T-helper 2 cell treated with Interferon-gamma antibody and Interleukin-4, amounts not matched to agents 5 μg/mL and 100 μg/mL, for 36 hours (primary cell): Measurements from ENCODE around the gene ABCA8.
"Not testable (repeated sequence)": the region's sequence is repeated elsewhere in the genome, so short reads cannot be mapped to it uniquely, and the experiment has no call there.

Experiments
- DNase-seq: peaks from one replicate; pipeline ENCODE4 v3.0.0; 2021; ENCODE audit warnings: low spot score
- H3K27ac Mint-ChIP-seq: one replicate; pipeline ENCODE4 v1.8.0; 2021; ENCODE audit warnings: mild to moderate bottlenecking, mixed read lengths
- H3K27me3 Mint-ChIP-seq: one replicate; pipeline ENCODE4 v1.8.0; 2021; ENCODE audit warnings: low read depth, mixed read lengths
- H3K36me3 Mint-ChIP-seq: one replicate; pipeline ENCODE4 v1.8.0; 2021; ENCODE audit warnings: low read depth, mixed read lengths
- H3K4me1 Mint-ChIP-seq: one replicate; pipeline ENCODE4 v1.8.0; 2021; ENCODE audit warnings: low read depth, mixed read lengths
- H3K4me3 Mint-ChIP-seq: one replicate; pipeline ENCODE4 v1.8.0; 2022; ENCODE audit warnings: mild to moderate bottlenecking, moderate library complexity, mixed read lengths
- H3K9me3 Mint-ChIP-seq: one replicate; pipeline ENCODE4 v1.8.0; 2021; ENCODE audit warnings: mixed read lengths

Gene ABCA8

DNA sequence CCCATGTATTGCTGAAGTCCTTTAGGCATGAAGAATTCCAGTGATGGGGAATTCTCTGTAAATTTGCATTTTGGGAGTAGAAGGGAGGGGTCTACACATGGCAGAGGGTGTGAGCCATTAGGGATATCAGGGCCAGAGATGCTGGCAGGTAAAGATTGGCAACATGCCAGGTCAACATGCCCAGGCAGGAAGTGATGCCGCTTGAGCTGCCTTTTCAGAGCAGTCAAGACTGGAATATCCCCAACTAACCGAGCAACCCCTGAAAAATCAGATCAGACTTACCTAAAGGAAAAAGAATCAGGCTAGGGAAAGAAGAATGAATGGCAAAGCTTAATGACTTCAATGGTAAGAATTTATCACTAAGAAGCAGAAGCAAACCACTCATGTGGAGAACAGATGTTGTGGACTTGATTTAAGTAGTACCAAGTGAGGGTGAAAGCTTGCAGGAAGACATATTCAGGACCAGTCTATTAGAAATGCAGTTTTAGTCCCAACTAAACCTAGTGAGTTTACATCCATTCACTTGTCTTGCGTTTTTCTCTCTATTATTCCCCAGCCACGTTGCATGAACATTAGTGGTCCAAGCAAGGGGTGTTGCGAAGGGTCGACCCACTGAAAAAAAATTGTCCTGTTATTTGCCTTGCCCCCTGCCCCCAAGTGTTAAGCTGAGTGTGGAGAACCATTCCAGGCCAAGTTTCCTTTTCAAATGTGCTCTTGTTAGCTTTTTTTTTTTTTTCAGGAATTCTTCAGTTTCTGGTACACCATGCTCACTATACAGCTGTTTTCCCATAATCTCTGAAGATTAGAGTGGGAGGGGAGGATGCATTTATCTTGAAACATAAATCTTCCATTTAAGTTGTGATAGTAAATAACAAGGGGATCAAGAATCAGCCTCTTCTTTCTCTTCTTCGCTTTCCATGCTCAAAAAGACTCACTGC, 105.2 kb downstream of the ABCA8 start:
- no peak overlapping the region for H3K4me3 Mint-ChIP-seq
- no peaks in the 10 kb centered on the region for H3K9me3 Mint-ChIP-seq
- H3K4me1 Mint-ChIP-seq: no peaks in the 10 kb centered on the region
- no peak overlapping the region for H3K27ac Mint-ChIP-seq
- DNase-seq: no peak
- no peaks in the 10 kb centered on the region for H3K36me3 Mint-ChIP-seq
- no peaks in the 10 kb centered on the region for H3K27me3 Mint-ChIP-seq

DNA sequence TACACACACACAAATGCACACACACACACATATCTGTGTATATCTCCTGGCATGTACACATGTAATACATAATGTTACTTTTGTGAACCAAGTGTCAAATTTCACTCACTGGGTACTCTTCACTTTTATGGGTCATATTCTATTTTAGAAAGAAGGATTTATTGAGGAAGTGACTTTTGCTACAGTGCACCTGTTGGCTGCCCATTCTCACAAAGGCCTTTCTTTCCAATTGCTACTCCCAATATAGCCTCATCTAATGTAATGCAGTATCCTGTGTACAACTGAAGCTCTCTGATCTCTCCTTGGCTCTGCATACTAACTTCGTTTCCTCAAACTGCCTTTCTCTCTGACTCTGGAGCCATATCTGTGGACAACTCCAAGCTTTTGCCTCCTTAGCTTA, 107.5 kb downstream of the ABCA8 start:
- no peaks in the 10 kb centered on the region for H3K27me3 Mint-ChIP-seq
- no peak overlapping the region for H3K27ac Mint-ChIP-seq
- H3K36me3 Mint-ChIP-seq: no peaks in the 10 kb centered on the region

DNA sequence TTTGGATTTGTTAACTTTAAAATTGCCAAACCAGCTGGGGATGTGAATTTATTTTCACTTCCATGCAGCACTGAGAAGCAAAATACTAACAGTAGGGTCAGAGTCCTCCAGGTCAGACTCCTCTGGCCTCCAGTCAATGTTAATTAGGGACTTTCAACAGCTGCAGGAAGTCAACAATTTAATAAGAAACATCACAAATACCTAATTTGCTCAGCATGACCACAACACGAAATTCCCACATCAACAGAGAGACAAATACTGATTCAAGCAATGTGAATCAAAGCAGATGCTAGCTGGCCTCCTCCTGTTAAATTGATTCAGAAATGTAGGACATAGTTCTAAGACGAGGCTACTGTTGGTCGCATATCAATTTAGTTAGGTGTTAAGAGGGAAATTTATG, 111.7 kb downstream of the ABCA8 start:
- Mint-ChIP-seq H3K27ac (no peak overlapping the region), H3K4me3 (no peak overlapping the region), H3K4me1 (no peaks in the 10 kb centered on the region), H3K27me3 (no peaks in the 10 kb centered on the region), H3K9me3 (no peaks in the 10 kb centered on the region), H3K36me3 (no peaks in the 10 kb centered on the region)
- no peak for DNase-seq

More for the DNA sequence above, 107.5 kb downstream of the ABCA8 start:
- H3K4me3 Mint-ChIP-seq: no peak overlapping the region
- DNase-seq: no peak
- H3K4me1 Mint-ChIP-seq: no peaks in the 10 kb centered on the region
- H3K9me3 Mint-ChIP-seq: no peaks in the 10 kb centered on the region

DNA sequence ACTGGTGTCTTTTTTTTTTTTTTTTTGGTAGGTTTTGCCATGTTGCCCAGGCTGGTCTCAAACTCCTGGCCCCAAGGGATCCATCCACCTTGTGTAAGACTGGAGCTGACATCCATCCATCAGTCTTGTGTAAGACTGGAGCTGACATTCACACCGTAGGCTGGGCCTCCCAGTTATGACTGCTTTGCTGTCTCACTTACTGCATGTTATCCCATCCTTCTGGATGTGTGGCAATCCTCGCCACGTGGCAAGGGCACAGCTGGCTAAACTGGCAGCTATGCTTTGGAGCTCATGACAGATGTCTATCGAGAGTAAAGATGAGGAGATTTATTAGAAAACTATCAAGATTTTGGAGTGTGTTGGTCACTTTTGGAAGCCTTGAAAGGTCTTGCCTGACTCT, 115.1 kb downstream of the ABCA8 start:
- Mint-ChIP-seq H3K4me1 (no peaks in the 10 kb centered on the region), H3K27me3 (no peaks in the 10 kb centered on the region), H3K4me3 (no peak overlapping the region), H3K9me3 (no peaks in the 10 kb centered on the region), H3K36me3 (no peaks in the 10 kb centered on the region), H3K27ac (no peak overlapping the region)
- DNase-seq: no peak

DNA sequence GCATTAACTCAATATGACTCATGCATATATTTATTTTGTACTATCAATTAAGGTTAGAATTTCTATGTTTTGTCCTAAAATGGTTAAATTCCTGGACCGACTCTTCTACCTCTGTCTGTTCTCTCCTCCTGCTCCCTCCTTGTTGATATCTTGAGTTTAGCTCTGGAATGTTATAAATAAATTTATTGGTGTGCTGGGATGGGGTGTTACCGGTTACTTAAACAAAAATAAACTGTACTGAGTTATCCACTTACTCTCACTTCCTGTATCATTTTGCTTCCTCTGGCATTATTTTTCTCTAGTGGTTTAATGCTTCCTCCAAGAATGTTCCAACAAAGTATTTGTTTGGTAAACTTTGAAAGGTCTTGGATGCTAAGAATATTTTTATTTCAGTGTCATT, 120.1 kb downstream of the ABCA8 start:
- no peaks in the 10 kb centered on the region for H3K4me1 Mint-ChIP-seq
- no peaks in the 10 kb centered on the region for H3K27me3 Mint-ChIP-seq
- no peak for DNase-seq
- no peak overlapping the region for H3K27ac Mint-ChIP-seq
- H3K36me3 Mint-ChIP-seq: no peaks in the 10 kb centered on the region
- no peak overlapping the region for H3K4me3 Mint-ChIP-seq
- no peaks in the 10 kb centered on the region for H3K9me3 Mint-ChIP-seq

DNA sequence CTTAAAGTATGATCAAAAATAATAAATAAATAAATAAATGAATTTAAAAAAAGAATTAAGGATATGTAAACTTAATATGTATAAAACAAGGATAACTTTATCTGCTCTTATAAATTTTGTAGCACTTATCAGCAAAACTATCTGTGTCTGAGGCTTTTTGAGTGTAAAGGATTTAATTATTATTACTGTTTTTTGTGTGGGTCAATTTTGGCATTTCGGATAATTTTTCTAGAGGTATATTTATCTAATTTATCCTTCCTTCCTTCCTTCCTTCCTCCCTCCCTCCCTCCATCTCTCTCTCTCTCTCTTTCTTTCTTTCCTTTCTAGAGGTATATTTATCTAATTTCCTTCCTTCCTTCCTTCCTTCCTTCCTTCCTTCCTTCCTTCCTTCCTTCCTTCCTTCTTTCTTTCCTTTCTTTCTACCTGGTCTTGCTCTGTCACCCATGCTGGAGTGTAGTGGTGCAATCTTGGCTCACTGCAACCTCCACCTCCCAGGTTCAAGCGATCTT, 120.8 kb downstream of the ABCA8 start:
- no peaks in the 10 kb centered on the region for H3K9me3 Mint-ChIP-seq
- H3K4me1 Mint-ChIP-seq: no peaks in the 10 kb centered on the region
- no peaks in the 10 kb centered on the region for H3K27me3 Mint-ChIP-seq
- no peak for DNase-seq
- no peaks in the 10 kb centered on the region for H3K36me3 Mint-ChIP-seq
- H3K4me3 Mint-ChIP-seq: no peak overlapping the region
- H3K27ac Mint-ChIP-seq: no peak overlapping the region

DNA sequence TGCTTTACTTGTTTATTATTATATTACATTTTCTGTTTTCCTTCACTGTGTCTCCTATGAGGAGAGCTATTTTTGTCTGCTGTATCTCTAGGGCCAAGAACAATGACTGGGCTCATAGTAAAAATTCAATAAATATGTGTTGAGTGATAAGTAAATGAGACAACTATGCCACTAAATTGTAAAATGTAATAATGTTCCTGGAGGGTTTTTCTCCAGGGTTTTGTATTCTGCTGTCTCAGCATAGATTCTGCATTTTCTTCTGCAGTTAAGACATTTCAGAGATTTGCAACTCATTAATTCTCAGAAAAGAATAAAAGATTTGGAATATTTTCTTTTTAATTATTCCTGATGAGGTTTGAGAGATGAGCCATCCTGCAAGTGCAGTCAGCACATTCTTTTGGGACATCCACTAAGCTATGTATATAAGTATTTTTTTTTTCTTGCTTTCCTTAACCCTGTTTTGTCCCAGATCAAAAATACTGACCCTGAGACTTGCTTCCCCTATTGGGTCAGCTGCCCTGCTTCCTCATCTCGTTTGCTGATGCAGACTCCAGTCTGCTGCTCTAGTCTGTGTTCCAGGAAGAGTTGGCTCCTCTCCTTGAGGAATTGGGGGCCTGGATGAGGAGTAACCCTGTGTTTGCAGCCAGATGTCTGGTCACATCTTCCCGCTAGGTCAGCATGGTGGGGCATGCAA, 122.9 kb downstream of the ABCA8 start:
- Mint-ChIP-seq H3K4me3 (no peak overlapping the region), H3K27me3 (no peaks in the 10 kb centered on the region), H3K4me1 (no peaks in the 10 kb centered on the region), H3K27ac (no peak overlapping the region), H3K36me3 (no peaks in the 10 kb centered on the region), H3K9me3 (no peaks in the 10 kb centered on the region)
- no peak for DNase-seq

DNA sequence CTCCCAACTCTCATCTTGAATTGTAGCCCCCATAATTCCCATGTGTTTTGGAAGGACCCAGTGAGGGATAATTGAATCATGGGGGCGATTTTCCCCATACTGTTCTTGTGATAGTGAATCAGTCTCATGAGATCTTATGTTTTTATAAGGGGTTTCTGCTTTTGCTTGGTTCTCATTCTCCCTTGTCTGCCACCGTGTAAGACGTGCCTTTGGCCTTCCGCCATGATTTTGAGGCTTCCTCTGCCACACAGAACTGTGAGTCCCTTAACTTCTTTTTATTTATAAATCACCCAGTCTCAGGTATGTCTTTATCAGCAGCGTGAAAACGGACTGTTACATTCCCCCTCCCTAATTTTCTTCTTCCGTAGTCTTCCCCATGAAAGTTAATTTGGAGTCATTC, 124.0 kb downstream of the ABCA8 start:
- H3K36me3 Mint-ChIP-seq: no peaks in the 10 kb centered on the region
- no peak overlapping the region for H3K27ac Mint-ChIP-seq
- H3K9me3 Mint-ChIP-seq: no peaks in the 10 kb centered on the region
- H3K4me1 Mint-ChIP-seq: no peaks in the 10 kb centered on the region
- no peaks in the 10 kb centered on the region for H3K27me3 Mint-ChIP-seq
- H3K4me3 Mint-ChIP-seq: no peak overlapping the region
- no peak for DNase-seq

DNA sequence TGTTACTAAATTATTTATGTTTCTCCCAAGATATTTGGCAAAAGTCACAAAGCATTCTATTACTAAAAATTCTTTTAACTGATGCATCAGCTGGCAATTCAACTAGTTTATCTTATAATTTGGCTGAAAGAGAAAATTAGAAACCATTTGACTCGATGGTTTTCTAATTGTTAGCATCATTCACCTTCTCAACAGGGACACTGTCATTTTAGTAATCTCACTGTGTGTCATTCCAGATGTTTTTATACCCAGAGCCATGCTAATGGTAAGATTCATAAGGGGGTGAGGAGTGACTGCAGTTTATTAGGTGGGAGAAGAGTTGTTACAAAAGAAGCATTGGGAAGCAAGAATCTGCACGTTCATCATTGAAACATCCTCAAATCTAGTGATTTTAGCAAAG, 124.9 kb downstream of the ABCA8 start:
- no peaks in the 10 kb centered on the region for H3K36me3 Mint-ChIP-seq
- DNase-seq: no peak
- no peak overlapping the region for H3K27ac Mint-ChIP-seq
- no peaks in the 10 kb centered on the region for H3K9me3 Mint-ChIP-seq
- H3K4me1 Mint-ChIP-seq: no peaks in the 10 kb centered on the region
- no peaks in the 10 kb centered on the region for H3K27me3 Mint-ChIP-seq
- no peak overlapping the region for H3K4me3 Mint-ChIP-seq

DNA sequence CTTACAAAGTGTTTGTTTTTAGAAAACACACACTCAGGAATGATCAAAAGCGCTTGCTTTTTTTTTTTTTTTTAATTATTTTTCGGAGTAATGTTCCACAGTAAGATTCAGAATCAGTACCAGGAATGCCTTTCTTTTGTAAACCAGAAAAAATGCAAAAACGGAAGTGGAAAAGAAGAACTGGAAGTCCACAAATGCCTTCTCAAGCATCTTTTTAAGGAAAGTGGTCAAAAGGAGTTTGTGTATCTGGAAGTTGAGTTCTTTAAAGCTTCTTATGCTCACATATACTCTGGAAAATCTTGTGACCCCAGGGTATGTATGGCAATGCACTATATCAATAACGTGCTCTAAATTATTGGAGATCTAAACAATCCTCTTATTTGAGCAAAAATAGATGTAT, 126.0 kb downstream of the ABCA8 start:
- Mint-ChIP-seq H3K27ac (no peak overlapping the region), H3K4me3 (no peak overlapping the region), H3K27me3 (no peaks in the 10 kb centered on the region), H3K9me3 (no peaks in the 10 kb centered on the region), H3K36me3 (no peaks in the 10 kb centered on the region), H3K4me1 (no peaks in the 10 kb centered on the region)
- no peak for DNase-seq

DNA sequence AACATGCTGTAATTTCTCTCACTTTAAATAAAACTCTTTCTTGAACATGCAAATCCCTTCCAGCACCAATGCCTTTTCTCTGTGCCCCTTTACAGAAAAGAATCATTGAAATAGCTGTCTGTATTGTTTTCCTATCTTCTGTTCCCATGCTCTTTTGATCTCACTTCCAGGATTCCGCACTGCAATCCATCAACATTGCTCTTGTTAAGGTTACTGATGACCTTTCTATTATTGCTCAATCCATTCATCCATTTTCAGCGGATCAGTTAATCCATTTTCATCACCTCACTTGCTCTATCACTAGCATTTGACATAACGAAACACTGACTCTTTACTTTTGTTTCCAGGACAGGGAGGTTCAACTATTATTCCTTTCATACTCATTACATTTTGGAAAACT, 130.5 kb downstream of the ABCA8 start:
- Mint-ChIP-seq H3K27ac (no peak overlapping the region), H3K9me3 (no peaks in the 10 kb centered on the region), H3K36me3 (no peaks in the 10 kb centered on the region), H3K4me1 (no peaks in the 10 kb centered on the region), H3K27me3 (no peaks in the 10 kb centered on the region), H3K4me3 (no peak overlapping the region)
- no peak for DNase-seq

DNA sequence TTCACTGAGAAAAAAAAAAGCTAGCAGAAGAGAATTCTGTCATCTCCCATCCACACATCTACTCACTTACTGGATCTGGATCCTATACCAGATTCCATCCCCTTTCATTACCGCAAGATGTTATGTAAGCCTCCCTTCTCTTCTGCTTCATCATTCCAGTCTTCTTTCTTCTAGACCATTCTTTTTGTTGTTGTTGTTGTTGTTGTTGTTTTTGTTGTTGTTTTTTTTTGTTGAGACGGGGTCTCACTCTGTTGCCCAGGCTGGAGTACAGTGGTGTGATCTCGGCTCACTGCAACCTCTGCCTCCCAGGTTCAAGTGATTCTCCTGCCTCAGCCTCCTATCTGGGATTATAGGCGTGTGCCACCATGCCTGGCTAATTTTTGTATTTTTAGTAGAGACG, 131.0 kb downstream of the ABCA8 start:
- DNase-seq, H3K36me3 Mint-ChIP-seq, H3K4me3 Mint-ChIP-seq, H3K27ac Mint-ChIP-seq, H3K27me3 Mint-ChIP-seq, H3K4me1 Mint-ChIP-seq, H3K9me3 Mint-ChIP-seq: not testable (repeated sequence)

DNA sequence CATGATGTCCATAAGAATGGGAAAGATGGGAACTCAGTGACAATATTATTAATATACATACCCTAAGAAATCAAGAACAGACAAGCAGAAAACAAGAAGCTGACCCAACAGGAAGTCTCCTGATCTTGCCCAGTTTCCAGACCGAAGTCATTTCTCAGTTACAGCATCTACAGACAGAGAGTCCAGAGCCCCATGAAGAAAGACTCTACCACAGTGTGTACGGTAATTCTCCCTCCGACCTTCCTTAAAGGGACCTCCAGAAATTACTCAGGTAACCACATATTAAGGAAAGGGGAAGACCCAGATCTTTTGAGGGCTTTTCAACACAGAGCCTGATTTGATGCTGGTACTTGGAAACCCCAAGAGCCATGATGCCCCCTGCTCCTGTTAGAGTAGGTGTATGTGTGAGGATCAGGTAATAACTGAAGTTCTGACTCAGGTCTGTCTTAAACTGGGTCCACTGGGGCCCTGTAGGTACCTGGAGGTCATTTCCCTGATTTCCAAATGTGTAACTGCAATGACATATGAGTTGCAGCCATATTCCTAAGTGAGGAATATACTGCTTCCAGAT, 132.4 kb downstream of the ABCA8 start:
- no peak overlapping the region for H3K27ac Mint-ChIP-seq
- no peak for DNase-seq
- H3K4me3 Mint-ChIP-seq: no peak overlapping the region
- no peaks in the 10 kb centered on the region for H3K4me1 Mint-ChIP-seq
- H3K36me3 Mint-ChIP-seq: no peaks in the 10 kb centered on the region
- no peaks in the 10 kb centered on the region for H3K27me3 Mint-ChIP-seq
- no peaks in the 10 kb centered on the region for H3K9me3 Mint-ChIP-seq
